Endothelial cell (in vitro differentiated cells): ENCODE measurements around the gene POLR1A. TPM values are rescaled to one million over a fixed set of nuclear protein-coding genes. Genes with fewer than 3 reads are reported as not detected.

Experiments
- DNase-seq: peaks from one replicate; pipeline ENCODE4 v3.0.0; 2021; ENCODE audit warnings: low spot score
- H3K27ac Mint-ChIP-seq: one replicate; pipeline ENCODE4 v1.8.0; 2021; ENCODE audit warnings: mixed read lengths, inconsistent platforms; ENCODE audit not compliant: unreplicated experiment
- H3K27me3 Mint-ChIP-seq: one replicate; pipeline ENCODE4 v1.8.0; 2021; ENCODE audit warnings: mild to moderate bottlenecking, moderate library complexity, mixed read lengths, inconsistent platforms; ENCODE audit not compliant: unreplicated experiment
- H3K36me3 Mint-ChIP-seq: one replicate; pipeline ENCODE4 v1.8.0; 2021; ENCODE audit warnings: mild to moderate bottlenecking, low read depth, mixed read lengths, inconsistent platforms; ENCODE audit not compliant: unreplicated experiment
- H3K4me1 Mint-ChIP-seq: one replicate; pipeline ENCODE4 v1.8.0; 2021; ENCODE audit warnings: mild to moderate bottlenecking, mixed read lengths, inconsistent platforms; ENCODE audit not compliant: unreplicated experiment
- H3K4me3 Mint-ChIP-seq: one replicate; pipeline ENCODE4 v1.8.0; 2021; ENCODE audit warnings: mild to moderate bottlenecking, mixed read lengths, inconsistent platforms; ENCODE audit not compliant: unreplicated experiment
- H3K9me3 Mint-ChIP-seq: one replicate; pipeline ENCODE4 v1.8.0; 2021; ENCODE audit warnings: mixed read lengths, inconsistent platforms; ENCODE audit not compliant: unreplicated experiment
- CTCF ChIP-seq: fragments of 200-600 bp; sonication (generic); IDR thresholded peaks from one replicate; pipeline ENCODE4 v1.5.0; 2021; ENCODE audit warnings: antibody characterized with exemption; ENCODE audit not compliant: unreplicated experiment
- total RNA-seq: library from RNA; stranded (reverse); fragmentation: NEBNext Ultra II Directional; extraction: Animal tissue kit (Norgen Biotek cat#: 25700); gene quantifications from one replicate; pipeline ENCODE4 v1.2.1, GENCODE V29; 2021; ENCODE audit not compliant: unreplicated experiment

Gene POLR1A
- total RNA-seq, 1 donor from 2014 or later = 30.4 TPM

DNA sequence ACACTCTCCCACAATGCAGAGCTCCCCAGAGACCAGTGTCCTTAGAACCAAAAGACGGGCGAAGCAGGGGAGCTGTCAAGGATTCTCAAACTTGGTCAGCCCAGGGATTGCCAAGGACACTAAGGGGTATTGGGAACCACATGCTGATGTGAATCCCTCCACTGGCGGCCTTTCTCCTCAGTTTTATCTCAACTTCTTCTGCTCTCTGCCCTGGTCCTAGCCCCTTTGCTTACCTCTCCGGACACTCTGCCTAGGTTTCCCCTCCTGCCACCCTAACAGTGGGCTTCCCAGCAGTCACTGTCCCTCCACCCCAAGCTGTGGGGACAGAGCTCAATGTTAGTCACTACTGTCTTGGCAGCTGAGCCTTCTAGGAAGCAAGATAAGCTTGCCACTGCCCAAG is 61.1 kb downstream of the POLR1A start:
- Mint-ChIP-seq H3K27me3 (peaks cover 10% of the 10 kb centered on the region), H3K27ac (peak overlapping the region; percentile 89), H3K9me3 (no peaks in the 10 kb centered on the region), H3K36me3 (peaks cover 57% of the 10 kb centered on the region), H3K4me3 (peak overlapping the region; percentile 22), H3K4me1 (peaks cover 42% of the 10 kb centered on the region)
- DNase-seq = no peak
- no peak for TF ChIP-seq CTCF

GRCh38 chr2:86044045-86044444 is 61.6 kb downstream of the POLR1A start:
- Mint-ChIP-seq H3K27me3 (peaks cover 8% of the 10 kb centered on the region), H3K4me1 (peaks cover 45% of the 10 kb centered on the region), H3K36me3 (peaks cover 57% of the 10 kb centered on the region), H3K9me3 (no peaks in the 10 kb centered on the region), H3K4me3 (no peak overlapping the region), H3K27ac (no peak overlapping the region)
- no peak for DNase-seq
- no peak for TF ChIP-seq CTCF

DNA sequence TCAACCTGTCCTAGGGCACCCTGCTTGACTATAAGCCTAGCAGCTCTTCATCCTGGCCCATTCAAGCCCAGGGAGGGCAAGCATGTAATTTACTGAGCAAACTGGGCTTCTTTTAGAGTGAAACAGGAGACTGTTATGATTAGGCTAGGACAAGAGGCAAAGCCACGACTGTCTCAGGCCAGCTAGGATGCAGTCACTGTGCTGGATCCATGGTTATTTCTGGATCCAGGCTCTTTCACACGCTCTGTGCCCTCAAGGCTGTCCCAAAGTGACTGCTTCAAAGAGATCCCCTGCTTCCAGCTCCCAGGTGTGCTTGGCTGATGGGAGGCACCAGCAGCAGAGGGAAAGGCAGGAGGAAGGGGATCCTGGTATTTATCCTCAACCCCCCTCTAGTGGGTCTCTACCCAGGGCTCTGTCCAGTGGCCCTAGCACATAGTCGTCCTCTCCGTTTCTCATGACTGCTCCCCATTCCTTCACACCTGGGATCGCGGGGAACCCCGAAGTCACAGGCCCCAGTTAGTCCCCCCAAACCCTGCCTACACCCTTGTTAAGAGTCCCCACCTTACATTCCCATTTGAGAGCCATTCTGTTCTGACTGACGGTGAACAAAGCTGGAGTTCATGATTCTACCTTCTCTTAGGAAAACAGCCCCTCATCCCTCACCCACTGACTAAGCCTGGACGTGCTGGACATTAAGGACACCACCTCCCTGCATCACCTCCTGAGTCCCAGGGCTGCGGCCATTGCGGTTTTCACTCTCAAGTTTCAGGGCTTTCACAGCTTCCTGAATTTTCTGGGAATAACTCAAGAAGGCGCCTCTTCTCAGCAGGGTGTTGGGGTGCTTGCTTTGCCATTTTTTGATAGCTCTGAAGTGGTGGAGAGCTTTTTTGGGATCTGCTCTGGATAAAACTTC is 63.2 kb downstream of the POLR1A start:
- Mint-ChIP-seq H3K9me3 (no peaks in the 10 kb centered on the region), H3K4me1 (peaks cover 59% of the 10 kb centered on the region), H3K27me3 (peaks cover 13% of the 10 kb centered on the region), H3K36me3 (peaks cover 66% of the 10 kb centered on the region), H3K27ac (peak overlapping the region; percentile 34), H3K4me3 (peak overlapping the region; percentile 8)
- TF ChIP-seq CTCF = no peak
- no peak for DNase-seq

DNA sequence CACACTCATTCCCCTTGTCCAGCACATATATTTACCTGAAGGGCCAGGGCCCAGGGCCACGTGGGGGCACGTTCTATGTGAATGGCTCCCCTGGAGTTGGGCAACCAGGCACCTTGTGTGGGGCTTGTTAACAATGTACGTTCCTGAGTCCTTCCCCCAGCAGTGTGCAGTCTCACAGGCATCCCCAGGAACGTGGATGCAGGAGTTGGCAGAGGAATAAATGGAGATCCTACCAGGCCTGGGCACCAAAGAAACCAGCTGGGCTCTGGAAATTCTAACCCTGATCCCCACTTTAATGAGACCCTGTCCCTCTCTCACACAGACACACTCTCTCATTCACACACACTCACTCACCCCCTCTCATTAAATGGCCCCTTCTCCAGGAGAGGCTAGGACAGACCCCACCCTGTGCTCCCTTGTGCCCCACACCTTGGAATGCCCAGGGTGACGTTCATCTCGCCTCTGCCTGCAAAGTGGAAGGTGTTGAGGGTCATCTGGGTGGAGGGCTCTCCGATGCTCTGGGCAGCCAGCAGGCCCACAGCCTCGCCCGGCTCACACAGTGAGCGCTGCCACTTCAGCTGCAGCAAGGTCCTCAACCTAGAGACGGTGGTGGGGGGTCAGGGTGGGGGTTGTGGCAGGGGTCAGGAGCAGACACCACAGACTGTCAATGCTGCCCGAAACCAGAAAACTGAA is 65.6 kb downstream of the POLR1A start:
- H3K9me3 Mint-ChIP-seq = no peaks in the 10 kb centered on the region
- H3K36me3 Mint-ChIP-seq = peaks cover 48% of the 10 kb centered on the region
- H3K27ac Mint-ChIP-seq = no peak overlapping the region
- peaks cover 62% of the 10 kb centered on the region for H3K4me1 Mint-ChIP-seq
- TF ChIP-seq CTCF = no peak
- no peak overlapping the region for H3K4me3 Mint-ChIP-seq
- H3K27me3 Mint-ChIP-seq = peaks cover 13% of the 10 kb centered on the region
- DNase-seq = no peak
